ENCODE measurements around the gene AICDA.
"Not testable (repeated sequence)": the region's sequence is repeated elsewhere in the genome, so short reads cannot be mapped to it uniquely, and the experiment has no call there.

AICDA gene

DNA sequence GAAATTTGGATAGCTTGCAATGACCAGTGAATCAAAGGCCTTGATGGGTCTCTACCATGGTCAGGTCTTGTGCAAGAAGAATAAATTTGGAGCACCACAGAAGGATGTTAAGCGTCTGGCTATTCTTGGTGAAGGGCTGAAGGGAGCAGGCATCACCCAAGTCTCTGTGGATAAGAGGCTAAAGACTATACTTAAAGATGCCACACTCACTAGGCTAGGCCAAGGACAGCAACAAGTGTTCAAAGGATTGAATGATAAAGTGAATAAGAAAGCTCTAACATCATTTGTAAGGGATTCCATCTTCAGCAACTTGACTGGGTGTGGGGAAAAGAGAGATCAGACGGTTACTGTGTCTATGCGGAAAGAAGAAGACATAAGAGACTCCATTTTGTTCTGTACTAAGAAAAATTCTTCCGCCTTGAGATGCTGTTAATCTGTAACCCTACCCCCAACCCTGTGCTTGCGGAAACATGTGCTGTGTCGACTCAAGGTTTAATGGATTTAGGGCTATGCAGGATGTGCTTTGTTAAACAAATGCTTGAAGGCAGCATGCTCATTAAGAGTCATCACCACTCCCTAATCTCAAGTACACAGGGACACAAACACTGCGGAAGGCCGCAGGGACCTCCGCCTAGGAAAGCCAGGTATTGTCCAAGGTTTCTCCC lies 22.8 kb upstream of the AICDA start:
- not testable (repeated sequence) for H3K27me3 Mint-ChIP-seq; H3K27ac Mint-ChIP-seq; H3K4me1 Mint-ChIP-seq; H3K36me3 Mint-ChIP-seq (ENCODE audit: low read depth); H3K4me3 Mint-ChIP-seq; DNase-seq; ATAC-seq; H3K9me3 Mint-ChIP-seq

DNA sequence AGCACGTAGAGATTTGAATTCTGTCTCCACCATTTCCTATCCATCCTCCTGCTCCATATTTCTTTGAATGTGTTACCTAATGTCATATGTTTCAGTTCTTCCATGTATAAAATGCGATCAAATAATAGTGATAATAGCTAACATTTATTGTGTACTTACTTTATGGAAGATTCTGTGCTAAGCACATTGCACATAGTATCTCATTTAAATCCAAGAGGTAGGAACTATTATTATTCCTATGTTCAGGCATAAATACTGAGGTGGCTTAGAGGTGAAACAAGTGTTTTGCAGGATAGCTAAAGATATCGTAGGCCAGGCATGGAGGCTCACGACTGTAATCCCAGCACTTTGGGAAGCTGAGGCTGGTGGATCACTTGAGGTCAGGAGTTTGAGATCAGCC lies 17.5 kb upstream of the AICDA start:
- ATAC-seq (no peak), DNase-seq (no peak)
- H3K27me3 Mint-ChIP-seq = peaks cover 3% of the 10 kb centered on the region
- no peaks in the 10 kb centered on the region for H3K36me3 Mint-ChIP-seq (ENCODE audit: low read depth)
- no peak overlapping the region for H3K4me3 Mint-ChIP-seq
- H3K4me1 Mint-ChIP-seq = peaks cover 10% of the 10 kb centered on the region
- H3K27ac Mint-ChIP-seq = no peak overlapping the region
- no peaks in the 10 kb centered on the region for H3K9me3 Mint-ChIP-seq

DNA sequence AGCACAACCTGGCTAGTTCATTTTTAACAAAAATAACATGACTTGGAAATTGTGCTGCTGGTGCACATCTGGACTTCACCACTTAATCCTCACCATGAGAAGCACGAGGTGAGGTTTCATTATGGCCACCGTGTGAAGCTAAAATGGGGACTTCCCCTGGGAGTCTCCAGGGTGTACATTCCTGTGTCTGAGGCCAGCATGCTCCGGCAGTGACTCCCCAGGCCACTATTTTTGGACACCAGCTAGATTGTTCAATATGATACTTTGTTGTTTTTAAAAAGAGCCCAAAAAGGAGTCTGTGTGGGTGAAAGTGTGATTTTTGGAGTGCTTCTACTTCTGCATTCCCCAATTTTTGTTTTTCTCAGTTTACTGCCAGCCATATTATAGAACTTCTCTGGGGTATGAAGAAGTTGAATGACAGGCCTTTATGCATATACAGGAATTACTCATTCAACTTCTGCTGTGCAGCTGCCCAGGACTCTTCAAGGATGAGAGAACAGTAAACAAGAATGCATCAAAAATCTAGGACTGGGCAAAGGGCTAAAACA lies 16.9 kb upstream of the AICDA start:
- Mint-ChIP-seq H3K9me3 (no peaks in the 10 kb centered on the region), H3K4me3 (no peak overlapping the region), H3K4me1 (peaks cover 10% of the 10 kb centered on the region), H3K36me3 (ENCODE audit: low read depth) (no peaks in the 10 kb centered on the region), H3K27me3 (peaks cover 3% of the 10 kb centered on the region), H3K27ac (no peak overlapping the region)
- DNase-seq (no peak), ATAC-seq (peak; percentile 43)

GRCh38 chr12:8628731-8629130 lies 16.1 kb upstream of the AICDA start:
- DNase-seq (no peak), ATAC-seq (no peak)
- H3K9me3 Mint-ChIP-seq = no peaks in the 10 kb centered on the region
- no peaks in the 10 kb centered on the region for H3K36me3 Mint-ChIP-seq (ENCODE audit: low read depth)
- peaks cover 10% of the 10 kb centered on the region for H3K4me1 Mint-ChIP-seq
- no peak overlapping the region for H3K27ac Mint-ChIP-seq
- peaks cover 3% of the 10 kb centered on the region for H3K27me3 Mint-ChIP-seq
- H3K4me3 Mint-ChIP-seq = no peak overlapping the region

GRCh38 chr12:8624750-8625149 lies 12.1 kb upstream of the AICDA start:
- H3K36me3 Mint-ChIP-seq (ENCODE audit: low read depth); H3K4me1 Mint-ChIP-seq; H3K9me3 Mint-ChIP-seq; DNase-seq; ATAC-seq; H3K27ac Mint-ChIP-seq; H3K4me3 Mint-ChIP-seq; H3K27me3 Mint-ChIP-seq: not testable (repeated sequence)

- ATAC-seq (no peak), DNase-seq (no peak)
- Mint-ChIP-seq H3K4me3 (no peak overlapping the region), H3K27me3 (no peaks in the 10 kb centered on the region), H3K4me1 (peaks cover 3% of the 10 kb centered on the region), H3K9me3 (peaks cover 3% of the 10 kb centered on the region), H3K36me3 (ENCODE audit: low read depth) (no peaks in the 10 kb centered on the region), H3K27ac (no peak overlapping the region)
Measured at GRCh38 chr12:8622646-8623045, 10.0 kb upstream of the AICDA start.

DNA sequence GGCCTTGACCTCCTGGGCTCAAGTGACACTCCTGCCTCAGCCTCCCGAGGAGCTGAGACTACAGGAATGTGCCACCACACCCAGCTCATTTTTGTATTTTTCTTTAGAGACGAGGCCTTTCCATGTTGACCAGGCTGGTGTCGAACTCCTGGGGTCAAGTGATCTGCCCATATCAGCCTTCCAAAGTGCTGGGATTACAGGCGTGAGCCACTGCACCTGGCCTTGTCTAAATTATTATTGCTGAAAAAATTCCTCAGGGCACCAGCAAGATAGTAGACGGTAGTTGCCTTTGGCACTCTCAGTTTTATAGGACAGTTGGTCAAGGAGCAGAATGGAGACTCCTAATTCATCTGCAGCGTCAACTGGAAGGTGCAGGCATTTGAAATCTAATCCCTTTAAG lies 2.5 kb upstream of the AICDA start:
- H3K4me3 Mint-ChIP-seq = no peak overlapping the region
- no peaks in the 10 kb centered on the region for H3K9me3 Mint-ChIP-seq

GRCh38 chr12:8613881-8614280 lies 1.2 kb upstream of the AICDA start:
- not testable (repeated sequence) for DNase-seq; H3K4me3 Mint-ChIP-seq; H3K9me3 Mint-ChIP-seq; H3K36me3 Mint-ChIP-seq (ENCODE audit: low read depth); H3K4me1 Mint-ChIP-seq; ATAC-seq; H3K27ac Mint-ChIP-seq; H3K27me3 Mint-ChIP-seq

More for the DNA sequence above, 2.5 kb upstream of the AICDA start:
- no peaks in the 10 kb centered on the region for H3K36me3 Mint-ChIP-seq (ENCODE audit: low read depth)
- ATAC-seq = no peak
- peaks cover 3% of the 10 kb centered on the region for H3K4me1 Mint-ChIP-seq
- H3K27ac Mint-ChIP-seq = no peak overlapping the region
- DNase-seq = no peak
- H3K27me3 Mint-ChIP-seq = no peaks in the 10 kb centered on the region

- DNase-seq (no peak), ATAC-seq (no peak)
- Mint-ChIP-seq H3K4me3 (peak overlapping the region; percentile 43), H3K27me3 (peaks cover 8% of the 10 kb centered on the region), H3K36me3 (ENCODE audit: low read depth) (no peaks in the 10 kb centered on the region), H3K27ac (no peak overlapping the region), H3K9me3 (no peaks in the 10 kb centered on the region), H3K4me1 (peaks cover 9% of the 10 kb centered on the region)
Measured at GRCh38 chr12:8609061-8609570, 3.5 kb downstream of the AICDA start.

DNA sequence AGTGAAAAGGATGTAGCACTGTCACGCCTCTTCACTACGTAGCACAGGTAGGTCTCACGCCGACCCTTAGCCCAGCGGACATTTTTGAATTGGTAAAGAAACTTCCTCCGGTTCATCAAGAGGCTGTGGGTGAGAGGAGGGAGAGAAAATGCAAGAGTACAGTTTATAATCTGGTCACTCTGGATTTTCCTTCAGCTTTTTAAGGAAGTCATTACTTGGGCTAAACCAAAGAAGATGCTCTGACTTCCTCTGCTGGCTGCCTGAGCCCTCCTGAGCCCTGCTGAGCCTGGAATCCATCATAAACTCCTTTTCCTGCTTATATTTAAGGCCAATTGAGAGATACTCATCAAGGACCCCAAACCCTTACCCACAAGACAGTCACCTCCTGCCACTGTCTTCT lies 5.8 kb downstream of the AICDA start:
- Mint-ChIP-seq H3K36me3 (ENCODE audit: low read depth) (no peaks in the 10 kb centered on the region), H3K4me1 (peaks cover 9% of the 10 kb centered on the region), H3K4me3 (no peak overlapping the region), H3K27me3 (peaks cover 11% of the 10 kb centered on the region), H3K27ac (no peak overlapping the region), H3K9me3 (no peaks in the 10 kb centered on the region)
- ATAC-seq (no peak), DNase-seq (no peak)

DNA sequence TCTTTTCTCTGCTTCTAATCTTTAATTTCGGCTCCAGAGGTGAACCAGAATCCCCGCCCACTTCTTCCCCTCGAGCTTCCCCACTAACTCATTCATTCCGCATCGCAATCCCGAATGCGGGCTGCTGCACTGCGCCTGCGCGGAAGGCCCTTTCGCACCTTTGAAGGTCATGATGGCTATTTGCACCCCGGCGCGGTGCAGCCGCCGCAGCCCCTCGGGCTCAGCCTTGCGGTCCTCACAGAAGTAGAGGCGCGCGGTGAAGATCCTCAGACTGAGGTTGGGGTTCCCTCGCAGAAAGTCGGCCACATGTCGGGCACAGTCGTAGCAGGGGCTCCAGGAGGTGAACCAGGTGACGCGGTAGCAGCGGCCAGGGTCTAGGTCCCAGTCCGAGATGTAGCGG lies 7.6 kb downstream of the AICDA start:
- Mint-ChIP-seq H3K9me3 (no peaks in the 10 kb centered on the region), H3K27ac (no peak overlapping the region), H3K4me1 (peaks cover 9% of the 10 kb centered on the region), H3K36me3 (ENCODE audit: low read depth) (no peaks in the 10 kb centered on the region), H3K27me3 (peaks cover 11% of the 10 kb centered on the region), H3K4me3 (no peak overlapping the region)
- no peak for ATAC-seq
- no peak for DNase-seq

- Mint-ChIP-seq H3K36me3 (ENCODE audit: low read depth) (no peaks in the 10 kb centered on the region), H3K27ac (no peak overlapping the region), H3K4me1 (peaks cover 1% of the 10 kb centered on the region), H3K9me3 (no peaks in the 10 kb centered on the region), H3K27me3 (peaks cover 11% of the 10 kb centered on the region), H3K4me3 (no peak overlapping the region)
- no peak for ATAC-seq
- no peak for DNase-seq
Measured at GRCh38 chr12:8603856-8604255, 8.8 kb downstream of the AICDA start.

- no peak for DNase-seq
- Mint-ChIP-seq H3K27ac (no peak overlapping the region), H3K9me3 (no peaks in the 10 kb centered on the region), H3K27me3 (peaks cover 11% of the 10 kb centered on the region), H3K36me3 (ENCODE audit: low read depth) (no peaks in the 10 kb centered on the region), H3K4me1 (no peaks in the 10 kb centered on the region), H3K4me3 (no peak overlapping the region)
- ATAC-seq = no peak
Measured at GRCh38 chr12:8603286-8603685, 9.4 kb downstream of the AICDA start.

DNA sequence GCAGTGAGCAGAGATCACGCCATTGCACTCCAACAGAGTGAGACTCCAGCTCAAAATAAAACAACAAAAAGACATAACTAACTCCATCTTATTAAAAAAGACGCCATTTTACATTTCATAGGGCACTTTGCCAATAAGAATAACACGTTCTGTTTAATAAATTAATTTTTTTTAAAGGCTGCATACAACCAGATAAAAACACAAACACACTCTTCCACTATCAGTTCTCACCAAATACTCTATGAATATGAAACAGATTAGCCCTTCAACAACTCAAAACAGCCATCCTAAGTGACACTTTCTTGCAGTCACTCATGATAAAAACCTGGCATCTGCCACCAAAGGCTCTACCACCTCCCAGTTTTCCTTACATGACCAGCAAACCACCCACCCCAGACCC lies 16.1 kb downstream of the AICDA start:
- H3K4me1 Mint-ChIP-seq = no peaks in the 10 kb centered on the region
- H3K27ac Mint-ChIP-seq = no peak overlapping the region
- H3K36me3 Mint-ChIP-seq (ENCODE audit: low read depth) = no peaks in the 10 kb centered on the region
- no peak for DNase-seq
- no peak for ATAC-seq
- H3K9me3 Mint-ChIP-seq = no peaks in the 10 kb centered on the region
- H3K4me3 Mint-ChIP-seq = no peak overlapping the region
- no peaks in the 10 kb centered on the region for H3K27me3 Mint-ChIP-seq

DNA sequence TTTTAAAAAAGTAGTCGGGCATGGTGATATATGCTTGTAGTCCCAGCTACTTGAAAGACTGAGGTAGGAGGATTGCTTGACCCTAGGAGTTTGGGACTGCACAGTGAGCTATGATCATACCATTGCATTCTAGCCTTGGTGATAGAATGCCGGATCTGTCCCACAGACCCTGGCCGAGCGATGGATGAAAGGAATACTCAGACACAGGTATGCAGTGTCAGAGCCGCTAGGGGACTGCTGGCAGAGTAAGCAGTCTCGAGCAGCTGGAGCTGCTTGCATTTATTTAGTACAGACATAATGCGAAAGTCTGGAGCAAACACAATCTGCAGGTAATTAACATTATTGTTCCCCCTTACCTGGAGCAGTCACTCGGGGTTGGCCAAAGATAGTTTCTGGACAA lies 18.6 kb downstream of the AICDA start:
- DNase-seq (no peak), ATAC-seq (no peak)
- no peaks in the 10 kb centered on the region for H3K27me3 Mint-ChIP-seq
- H3K4me3 Mint-ChIP-seq = no peak overlapping the region
- no peaks in the 10 kb centered on the region for H3K36me3 Mint-ChIP-seq (ENCODE audit: low read depth)
- peaks cover 8% of the 10 kb centered on the region for H3K4me1 Mint-ChIP-seq
- H3K9me3 Mint-ChIP-seq = no peaks in the 10 kb centered on the region
- no peak overlapping the region for H3K27ac Mint-ChIP-seq

DNA sequence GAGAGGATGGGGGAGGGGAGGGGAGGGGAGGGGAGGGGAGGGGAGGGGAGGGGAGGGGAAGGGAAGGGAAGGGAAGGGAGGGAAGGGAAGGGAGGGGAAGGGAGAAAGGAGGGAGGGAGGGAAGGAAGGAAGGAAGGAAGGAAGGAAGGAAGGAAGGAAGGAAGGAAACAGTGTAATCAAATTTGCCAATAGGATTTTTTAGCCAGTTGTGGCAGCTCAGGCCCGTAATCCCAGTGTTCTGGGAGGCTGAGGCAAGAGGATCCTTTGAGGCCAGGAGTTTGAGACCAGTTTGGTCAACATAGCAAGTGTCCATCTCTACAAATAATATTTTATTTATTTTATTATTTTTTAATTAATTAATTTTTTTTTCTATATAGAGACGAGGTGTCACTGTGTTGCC lies 19.4 kb downstream of the AICDA start:
- H3K4me3 Mint-ChIP-seq = no peak overlapping the region
- H3K36me3 Mint-ChIP-seq (ENCODE audit: low read depth) = no peaks in the 10 kb centered on the region
- H3K9me3 Mint-ChIP-seq = no peaks in the 10 kb centered on the region
- DNase-seq (no peak), ATAC-seq (no peak)
- no peak overlapping the region for H3K27ac Mint-ChIP-seq
- no peaks in the 10 kb centered on the region for H3K27me3 Mint-ChIP-seq
- peaks cover 8% of the 10 kb centered on the region for H3K4me1 Mint-ChIP-seq

Data from activated naive CD8-positive, alpha-beta T cell treated with anti-CD3 and anti-CD28 coated beads, Interleukin-2, amount 50 U/mL, for 24 hours (primary cell).